ELR (cell line): ENCODE measurements around the gene ORAI3.
A peak's percentile ranks its signal among the peaks of the same experiment; 100 is the strongest.

Experiments
- DNase-seq: peaks from one replicate; pipeline ENCODE4 v3.0.0-alpha.2; 2015; ENCODE audit warnings: low read depth

The ORAI3 gene

DNA sequence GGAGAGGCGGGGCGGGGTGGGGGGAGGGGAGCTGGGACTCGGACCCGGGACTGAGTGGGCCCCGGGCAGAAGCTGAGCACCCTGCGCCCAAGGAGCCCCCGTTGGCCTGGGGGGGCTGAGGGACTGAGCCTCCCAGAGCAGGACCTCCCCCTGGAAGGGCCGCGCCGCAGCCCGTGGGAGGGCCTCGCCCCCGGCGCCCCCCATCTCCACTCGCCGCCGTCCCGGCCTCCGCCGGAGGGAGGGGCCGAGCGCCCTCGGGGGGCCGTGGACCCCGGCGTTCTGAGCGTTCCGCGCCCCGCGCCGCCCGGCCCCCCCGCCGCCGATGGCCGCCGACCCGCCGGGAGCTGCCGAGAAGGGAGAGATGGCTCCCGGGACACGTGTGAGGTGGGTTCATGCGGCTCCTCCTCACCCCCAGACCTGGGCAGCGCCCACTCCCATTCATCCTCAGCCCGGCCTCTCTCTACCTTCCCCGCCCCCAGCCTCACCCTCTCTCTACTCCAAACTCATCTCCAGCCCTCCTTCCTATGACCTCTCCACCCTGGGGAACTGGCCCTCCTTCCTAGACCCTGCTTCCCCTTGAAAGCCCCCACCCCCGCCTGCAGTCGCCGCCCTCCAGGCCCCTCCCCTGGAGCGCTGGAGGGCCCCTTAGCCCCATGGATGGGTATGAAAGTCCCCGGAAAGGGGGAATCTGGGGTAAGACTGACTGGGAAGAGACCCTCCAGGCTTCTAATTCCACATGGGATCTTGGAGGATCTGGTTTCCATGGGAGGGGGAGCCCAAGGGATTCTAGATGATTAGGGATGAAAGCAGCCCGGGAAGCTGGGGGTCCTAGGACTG, 24.6 kb upstream of the ORAI3 start:
- peak; percentile 12 for DNase-seq

GRCh38 chr16:30924913-30925631, 23.8 kb upstream of the ORAI3 start:
- DNase-seq = no peak

GRCh38 chr16:30925632-30925987, 23.3 kb upstream of the ORAI3 start:
- DNase-seq = no peak

GRCh38 chr16:30925995-30926811, 22.7 kb upstream of the ORAI3 start:
- DNase-seq = no peak

DNA sequence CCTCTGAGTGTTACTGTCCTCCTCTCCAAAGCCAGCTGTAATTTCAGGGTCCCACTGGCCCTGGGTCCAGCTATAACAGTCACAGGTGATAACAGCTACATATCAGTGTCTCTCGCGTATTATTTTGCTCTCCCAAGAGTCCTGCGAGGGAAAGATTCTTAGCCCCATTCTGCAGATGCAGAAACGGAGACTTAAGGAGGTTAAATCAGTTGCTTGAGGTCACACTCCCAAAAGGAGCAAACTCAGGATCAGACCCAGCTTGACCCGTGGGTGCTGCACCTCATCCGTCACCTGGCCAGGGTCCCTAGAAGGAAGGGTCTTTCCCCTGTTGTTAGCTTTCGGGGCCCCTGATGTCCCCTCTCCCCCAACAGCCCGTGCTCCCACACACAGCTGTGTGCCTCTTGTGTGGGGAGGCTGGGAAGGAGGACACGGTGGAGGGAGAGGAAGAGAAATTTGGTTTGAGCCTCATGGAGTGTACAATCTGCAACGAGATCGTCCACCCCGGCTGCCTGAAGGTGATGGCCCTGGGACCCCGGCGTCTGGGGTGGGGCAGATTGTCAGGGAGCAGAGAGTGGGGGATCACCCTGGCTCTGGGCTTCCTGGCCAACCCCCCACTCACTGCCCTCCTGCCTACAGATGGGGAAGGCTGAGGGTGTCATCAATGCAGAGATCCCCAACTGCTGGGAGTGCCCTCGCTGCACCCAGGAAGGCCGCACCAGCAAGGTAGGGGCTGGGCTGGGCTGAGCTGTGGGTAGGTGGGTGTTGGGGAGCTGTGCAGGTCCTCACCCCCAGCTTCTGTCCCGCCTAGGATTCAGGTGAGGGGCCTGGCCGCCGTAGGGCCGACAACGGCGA, 21.7 kb upstream of the ORAI3 start:
- DNase-seq = no peak

- DNase-seq = peak; percentile 64
Observed at GRCh38 chr16:30927789-30928378, 21.0 kb upstream of the ORAI3 start.

DNA sequence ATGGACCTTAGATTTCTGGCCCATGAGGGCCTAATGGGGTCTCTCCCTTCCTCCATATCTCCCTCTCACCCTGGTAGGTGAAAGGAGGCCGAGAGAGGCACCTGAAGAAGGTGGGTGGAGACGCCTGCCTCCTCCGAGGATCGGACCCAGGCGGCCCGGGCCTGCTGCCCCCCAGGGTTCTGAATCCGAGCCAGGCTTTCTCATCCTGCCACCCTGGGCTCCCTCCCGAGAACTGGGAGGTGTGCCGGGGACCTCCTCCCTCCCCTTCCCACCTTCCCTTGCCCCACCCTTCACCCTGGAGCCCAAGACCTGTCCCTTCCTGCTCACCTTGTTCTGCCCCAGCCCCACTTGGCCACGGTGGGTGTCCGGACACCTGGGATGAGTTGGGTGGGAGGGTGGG, 20.5 kb upstream of the ORAI3 start:
- DNase-seq = no peak

DNA sequence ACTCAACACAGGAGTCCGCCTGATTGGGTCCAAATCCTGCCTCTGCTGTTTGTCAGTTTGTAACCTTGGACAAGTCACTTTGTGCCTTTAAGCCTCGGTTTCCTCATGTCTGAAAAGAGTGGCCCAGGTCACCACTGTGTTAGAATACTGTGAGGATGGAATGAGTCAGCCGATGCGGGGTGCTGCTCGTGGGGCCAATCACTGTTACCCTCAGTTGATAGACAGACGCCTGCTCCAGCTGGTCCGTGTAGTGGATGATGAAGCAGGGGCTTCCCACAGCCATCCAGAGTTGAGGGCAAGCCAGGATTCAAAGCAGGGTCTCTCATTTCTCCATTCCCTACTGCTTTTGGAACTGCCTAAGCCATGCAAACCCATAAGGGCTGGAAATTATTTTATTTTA, 19.7 kb upstream of the ORAI3 start:
- no peak for DNase-seq

- DNase-seq = no peak
Observed at GRCh38 chr16:30930160-30930571, 18.7 kb upstream of the ORAI3 start.

DNA sequence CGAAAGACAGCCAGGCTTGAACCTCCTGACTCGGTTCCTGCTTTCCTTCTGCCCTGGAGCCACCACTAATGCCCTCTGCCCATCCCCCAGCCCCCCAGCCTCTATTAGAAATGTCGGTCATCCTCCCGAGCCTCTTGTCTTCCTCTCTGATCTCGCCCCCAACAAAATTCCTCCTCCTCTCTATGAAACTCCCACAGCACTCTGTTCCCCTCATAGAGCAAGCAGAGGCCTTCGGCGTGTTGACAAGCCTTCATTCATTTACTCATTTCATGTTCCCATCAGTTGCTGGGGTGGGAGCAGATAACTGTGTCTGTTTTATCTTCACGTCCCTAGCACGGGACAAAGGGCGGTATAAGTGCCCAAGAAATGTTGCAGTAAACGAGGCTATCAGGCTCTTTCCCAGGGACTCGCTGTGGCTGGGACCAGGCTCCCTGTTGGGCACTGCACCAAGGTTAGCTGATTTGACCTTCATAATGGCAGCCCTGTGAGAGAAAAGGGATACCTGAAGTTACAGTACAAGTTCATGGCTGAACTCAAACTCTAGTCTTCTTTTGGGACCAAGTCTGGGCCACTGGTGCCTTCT, 17.7 kb upstream of the ORAI3 start:
- no peak for DNase-seq

DNA sequence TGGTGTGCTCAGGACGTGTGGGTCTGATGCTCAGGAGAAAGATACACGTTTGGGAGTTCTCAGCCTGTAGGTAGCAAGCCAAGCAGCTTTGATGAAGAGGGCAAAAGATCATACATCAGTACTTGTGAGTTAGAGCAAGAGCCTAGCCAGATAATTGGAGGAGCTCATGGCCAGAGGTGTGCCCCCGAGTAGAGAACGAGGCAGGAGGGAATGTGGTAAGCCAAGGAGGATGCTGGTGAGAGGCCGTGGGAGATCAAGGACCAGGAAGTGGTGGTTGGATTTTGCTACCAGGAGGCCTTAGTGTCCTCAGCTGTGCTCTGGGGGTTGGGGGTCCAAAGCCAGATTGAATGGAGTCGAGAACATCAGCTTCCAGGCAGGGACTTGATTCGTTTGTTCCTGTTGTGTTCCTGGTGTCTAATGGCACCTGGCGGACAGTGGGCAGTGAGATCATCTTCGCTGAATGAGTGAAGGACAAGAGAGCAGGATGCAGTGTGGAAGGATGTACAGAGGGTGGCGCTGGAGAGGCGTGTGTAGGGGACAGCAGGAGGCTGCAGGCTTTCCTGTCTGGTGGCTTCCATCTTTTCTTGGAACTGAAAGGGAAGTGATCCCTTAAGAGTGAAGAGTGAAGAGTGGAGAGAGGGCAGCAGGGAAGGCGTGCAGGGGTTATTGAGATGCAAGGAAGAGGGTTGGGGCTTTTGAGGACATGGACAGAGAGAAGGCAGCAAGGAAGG, 13.9 kb upstream of the ORAI3 start:
- peak; percentile 63 for DNase-seq

DNA sequence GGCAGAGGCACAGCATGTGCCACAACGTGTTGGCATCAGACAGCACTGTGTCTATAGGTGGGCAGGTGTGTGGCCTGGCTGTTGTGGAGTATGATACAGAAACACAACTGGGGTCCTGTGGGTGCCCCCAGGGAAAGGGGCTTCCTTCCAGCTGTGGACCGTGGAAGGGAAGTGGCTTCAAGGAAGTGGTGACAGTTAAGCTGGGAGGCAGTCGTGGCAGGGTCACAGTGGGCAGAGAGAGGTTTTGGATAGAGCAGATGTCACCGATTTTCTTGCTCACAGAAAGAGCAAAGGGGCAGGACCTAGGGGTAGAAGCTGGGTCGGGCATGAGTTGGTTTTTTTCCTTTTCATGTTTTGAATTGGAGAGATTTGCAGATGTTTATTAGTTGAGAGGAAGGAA, 11.2 kb upstream of the ORAI3 start:
- no peak for DNase-seq

DNA sequence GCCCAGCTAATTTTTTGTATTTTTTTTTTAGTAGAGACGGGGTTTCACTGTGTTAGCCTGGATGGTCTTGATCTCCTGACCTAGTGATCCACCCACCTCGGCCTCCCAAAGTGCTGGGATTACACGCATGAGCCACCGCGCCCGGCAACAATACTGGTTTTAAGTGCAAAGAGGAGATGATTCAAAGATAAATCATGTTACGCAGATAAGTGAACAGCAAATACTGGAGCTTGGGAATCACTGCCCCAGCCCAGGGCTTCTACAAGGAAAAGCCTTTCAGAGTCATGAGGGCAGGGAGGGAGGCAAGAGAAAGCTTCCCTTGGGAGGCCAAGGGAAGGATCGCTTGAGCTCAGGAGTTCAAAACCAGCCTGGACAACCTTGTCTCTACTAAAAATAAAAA, 9.3 kb upstream of the ORAI3 start:
- DNase-seq = peak; percentile 65

DNA sequence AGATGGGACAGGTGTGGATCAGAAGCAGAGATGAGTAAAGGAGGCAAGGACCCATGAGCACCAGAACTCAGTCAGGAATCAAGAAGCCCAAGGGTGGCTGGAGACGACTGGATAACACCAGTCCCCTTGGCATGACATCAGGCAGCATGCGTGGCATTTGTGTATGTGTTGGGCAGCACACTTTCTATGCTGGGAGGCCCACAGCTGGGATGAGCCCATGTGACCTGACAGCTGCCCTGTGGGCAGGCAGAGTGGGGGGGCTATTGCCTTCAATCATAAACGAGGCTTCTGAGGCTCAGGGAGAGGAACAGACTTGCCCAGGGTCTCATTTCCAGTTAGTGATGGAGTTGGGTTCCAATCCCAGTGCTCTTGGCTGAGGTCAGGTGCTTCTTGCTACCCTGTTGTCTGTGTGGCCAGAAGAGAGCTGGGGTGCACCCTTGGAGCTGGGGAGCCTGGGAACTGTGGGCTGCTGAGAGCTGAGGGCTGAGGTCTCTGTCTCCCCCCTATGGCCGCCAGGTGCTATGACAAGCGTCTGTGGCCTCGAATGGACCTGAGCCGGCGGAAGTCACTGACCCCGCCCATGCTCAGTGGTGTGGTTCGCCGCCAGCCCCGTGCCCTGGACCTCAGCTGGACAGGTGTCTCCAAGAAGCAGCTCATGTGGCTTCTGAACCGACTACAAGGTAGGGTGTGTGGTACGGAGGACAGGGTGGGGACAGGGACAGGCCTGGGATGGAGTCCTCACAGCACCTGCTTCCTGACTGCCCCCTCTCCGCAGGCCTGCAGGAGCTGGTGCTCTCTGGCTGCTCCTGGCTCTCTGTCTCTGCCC, 7.1 kb upstream of the ORAI3 start:
- DNase-seq = peak; percentile 82

- DNase-seq = no peak
Observed at GRCh38 chr16:30942426-30942806, 6.5 kb upstream of the ORAI3 start.

DNA sequence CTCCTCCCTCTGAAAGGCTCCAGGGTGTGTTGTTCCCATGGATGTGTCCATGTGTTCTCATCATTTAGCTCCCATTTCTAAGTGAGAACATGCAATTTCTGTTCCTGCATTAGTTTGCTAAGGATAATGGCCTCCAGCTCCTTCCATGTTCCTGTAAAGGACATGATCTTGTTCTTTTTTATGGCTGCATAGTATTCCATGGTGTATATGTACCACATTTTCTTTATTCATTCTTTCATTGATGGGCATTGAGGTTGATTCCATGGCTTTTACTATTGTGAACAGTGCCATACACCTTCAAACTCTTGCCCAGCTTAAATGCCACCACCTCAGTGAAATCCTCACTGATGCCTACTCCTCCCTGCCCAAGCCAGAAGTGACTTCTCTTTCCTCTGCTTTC, 4.5 kb upstream of the ORAI3 start:
- DNase-seq = no peak

DNA sequence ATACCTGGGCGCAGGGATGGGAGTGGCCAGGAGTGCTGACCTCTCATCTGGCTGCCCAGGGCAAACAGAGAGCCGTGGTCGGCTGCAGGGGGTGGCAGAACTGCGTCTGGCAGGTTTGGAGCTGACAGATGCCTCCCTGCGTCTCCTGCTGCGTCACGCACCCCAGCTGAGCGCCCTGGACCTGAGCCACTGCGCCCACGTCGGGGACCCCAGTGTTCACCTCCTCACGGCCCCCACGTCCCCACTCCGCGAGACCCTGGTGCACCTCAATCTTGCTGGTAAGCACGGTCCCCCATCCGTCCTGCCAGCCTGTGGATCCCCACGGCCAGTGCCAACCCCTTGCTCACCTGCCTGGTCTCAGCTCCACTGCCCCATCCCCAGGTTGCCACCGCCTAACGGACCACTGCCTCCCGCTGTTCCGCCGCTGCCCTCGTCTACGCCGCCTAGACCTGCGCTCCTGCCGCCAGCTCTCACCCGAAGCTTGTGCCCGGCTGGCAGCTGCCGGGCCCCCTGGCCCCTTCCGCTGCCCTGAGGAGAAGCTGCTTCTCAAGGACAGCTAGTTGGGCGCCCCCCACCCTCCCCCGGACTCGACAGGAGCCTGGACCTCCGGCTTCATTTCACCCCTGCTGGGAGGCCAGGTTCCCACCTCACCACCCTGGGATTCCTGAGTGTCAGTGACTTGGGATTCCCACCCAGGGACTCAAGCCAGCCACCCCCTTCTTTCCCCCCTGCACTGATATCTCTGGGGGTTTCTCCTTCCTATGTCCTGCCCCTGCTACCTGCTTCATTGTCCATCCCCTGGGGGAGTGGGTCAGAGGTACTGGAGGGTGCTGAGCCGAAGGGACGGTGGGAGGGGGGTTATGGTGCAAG, 2.0 kb upstream of the ORAI3 start:
- DNase-seq = no peak

- no peak for DNase-seq
Observed at GRCh38 chr16:30947541-30947858, 1.4 kb upstream of the ORAI3 start.
